Activated CD8-positive, alpha-beta memory T cell treated with anti-CD3 and anti-CD28 coated beads for 24 hours (primary cell): ENCODE results near the gene USP10.

Source experiments
- DNase-seq: peaks from one replicate; pipeline ENCODE4 v3.0.0-alpha.2; 2020

The USP10 gene

GRCh38 chr16:84810518-84811273 lies 110.9 kb downstream of the USP10 start:
- no peak for DNase-seq

- no peak for DNase-seq
Measured at GRCh38 chr16:84811529-84811928, 111.7 kb downstream of the USP10 start.

DNA sequence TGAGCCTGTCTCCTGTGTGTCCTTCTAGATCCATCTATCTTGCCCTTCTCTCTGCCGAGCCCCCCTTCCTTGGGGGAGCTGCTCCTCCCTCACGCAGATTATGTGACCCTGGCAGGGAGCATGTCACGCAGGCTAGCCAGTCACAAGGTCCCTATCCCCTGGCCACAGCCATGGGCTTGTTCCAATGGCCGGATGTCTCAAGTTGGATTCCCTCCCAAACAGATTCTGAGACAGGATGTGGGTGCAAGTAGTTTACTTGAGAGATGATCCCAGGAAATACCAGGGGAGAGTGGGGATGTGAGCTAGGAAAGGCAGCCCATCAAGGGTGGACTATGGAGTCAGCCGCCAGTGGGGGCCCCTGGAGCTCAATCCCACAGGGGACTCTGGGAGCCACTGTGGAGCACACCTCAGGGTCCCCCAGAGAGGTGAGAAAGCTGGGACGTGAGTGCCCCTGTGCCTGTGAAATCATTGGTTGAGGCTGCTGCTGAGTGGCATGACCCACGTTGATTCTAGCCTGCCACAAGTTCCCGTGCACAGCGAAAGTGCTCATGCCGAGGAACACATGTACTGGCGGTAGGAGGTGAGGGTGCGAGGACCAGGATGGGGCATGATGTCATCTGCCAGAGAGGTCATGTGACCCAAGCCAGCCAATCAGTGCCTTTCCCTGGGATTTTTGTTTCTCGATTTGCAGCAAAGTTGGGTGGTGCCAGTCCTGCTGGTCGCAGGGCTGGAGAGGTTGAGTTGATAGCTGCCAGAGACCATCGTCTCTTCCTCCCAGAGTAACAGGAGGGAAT lies 113.5 kb downstream of the USP10 start:
- DNase-seq = no peak

GRCh38 chr16:84815462-84815861 lies 115.7 kb downstream of the USP10 start:
- DNase-seq = no peak

DNA sequence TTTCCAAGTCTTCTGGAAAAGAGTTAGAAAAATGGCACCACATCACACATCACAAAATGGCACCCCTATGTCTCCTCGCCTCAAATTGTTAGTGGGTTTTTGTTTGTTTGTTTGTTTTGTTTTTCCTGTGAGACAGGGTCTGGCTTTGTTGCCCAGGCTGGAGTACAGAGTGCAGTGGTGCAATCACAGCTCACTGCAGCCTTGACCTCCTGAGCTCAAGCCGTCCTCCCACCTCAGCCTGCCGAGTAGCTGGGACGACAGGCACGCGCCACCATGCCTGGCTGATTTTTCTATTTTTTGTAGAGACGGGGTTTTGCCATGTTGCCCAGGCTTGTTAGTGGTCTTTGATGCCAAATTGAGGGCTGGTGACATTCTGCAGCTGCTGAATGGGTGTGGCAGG lies 116.2 kb downstream of the USP10 start:
- no peak for DNase-seq

DNA sequence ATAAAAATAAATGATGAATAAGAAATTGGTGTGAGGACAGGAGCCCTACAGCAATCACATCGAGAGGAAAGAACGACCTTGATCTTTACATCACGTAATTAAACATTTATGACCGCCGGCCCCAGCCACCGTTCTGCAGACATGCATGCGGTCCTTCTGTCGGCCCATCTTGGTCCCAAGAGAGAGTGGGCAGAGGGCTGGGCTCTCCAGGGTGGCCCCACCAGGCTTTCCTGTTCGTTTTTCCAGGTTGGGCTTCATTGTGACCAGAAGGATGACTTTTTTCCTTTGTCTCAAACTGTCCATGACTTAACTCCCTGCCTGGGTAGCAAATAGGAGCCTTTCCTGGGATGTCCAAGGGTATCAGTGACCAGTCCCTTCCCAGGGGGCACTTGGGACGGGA lies 116.7 kb downstream of the USP10 start:
- DNase-seq = no peak

DNA sequence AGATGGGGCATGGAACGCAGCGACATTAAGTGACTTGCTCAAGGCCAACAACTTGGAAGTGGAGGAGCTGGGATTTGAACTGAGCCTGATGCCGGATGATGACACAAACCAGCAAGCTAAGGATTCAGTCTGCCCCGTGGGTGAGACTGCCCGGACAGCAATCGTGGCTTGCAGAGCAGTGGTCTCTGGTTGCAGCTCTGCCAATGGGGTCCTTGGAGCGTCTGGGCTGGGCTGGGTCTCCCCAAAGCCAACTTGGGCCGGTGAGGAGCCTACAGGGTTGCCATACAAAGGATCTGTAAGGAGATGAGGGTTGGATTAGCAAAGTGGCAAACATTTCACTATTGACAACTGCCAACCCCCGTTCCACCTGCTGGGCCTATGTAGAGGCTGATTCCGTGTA lies 117.4 kb downstream of the USP10 start:
- DNase-seq = no peak

DNA sequence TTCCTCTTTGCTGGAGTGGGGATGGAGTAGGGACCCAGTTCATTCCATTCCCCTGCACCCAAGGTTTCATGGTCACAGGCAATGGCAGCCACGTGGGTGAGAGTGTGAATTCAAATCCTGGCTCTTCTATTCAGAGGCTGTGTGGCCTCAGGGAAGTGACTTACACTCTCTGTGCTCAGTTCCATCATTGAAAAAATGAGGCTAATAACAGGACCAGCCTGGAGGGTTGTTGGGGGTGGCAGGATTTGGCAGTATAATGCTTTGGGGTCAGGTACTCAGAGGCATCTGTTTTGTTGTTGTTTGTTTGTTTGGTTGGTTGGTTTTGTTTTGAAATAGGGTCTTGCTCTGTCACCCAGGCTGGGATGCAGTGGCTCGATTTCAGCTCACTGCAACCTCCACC lies 117.8 kb downstream of the USP10 start:
- DNase-seq = no peak

DNA sequence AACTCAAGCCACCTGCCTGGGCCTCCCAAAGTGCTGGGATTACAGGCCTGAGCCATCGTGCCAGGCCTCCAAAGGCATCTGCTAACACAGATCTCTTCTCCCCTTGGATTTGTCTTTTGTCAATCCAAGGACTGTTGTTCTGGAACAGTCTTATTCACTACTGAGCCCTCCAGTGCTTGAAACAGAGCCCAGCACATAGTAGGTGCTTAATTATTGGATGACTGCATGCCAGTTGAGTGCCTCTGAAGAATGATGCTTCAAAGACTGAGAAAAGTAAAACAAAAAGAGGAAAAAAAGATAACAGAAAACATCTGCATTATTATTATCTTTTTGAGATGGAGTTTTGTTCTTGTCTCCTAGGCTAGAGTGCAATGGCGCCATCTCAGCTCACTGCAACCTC lies 118.3 kb downstream of the USP10 start:
- DNase-seq = no peak

- DNase-seq = no peak
Measured at GRCh38 chr16:84818989-84819643, 119.3 kb downstream of the USP10 start.

DNA sequence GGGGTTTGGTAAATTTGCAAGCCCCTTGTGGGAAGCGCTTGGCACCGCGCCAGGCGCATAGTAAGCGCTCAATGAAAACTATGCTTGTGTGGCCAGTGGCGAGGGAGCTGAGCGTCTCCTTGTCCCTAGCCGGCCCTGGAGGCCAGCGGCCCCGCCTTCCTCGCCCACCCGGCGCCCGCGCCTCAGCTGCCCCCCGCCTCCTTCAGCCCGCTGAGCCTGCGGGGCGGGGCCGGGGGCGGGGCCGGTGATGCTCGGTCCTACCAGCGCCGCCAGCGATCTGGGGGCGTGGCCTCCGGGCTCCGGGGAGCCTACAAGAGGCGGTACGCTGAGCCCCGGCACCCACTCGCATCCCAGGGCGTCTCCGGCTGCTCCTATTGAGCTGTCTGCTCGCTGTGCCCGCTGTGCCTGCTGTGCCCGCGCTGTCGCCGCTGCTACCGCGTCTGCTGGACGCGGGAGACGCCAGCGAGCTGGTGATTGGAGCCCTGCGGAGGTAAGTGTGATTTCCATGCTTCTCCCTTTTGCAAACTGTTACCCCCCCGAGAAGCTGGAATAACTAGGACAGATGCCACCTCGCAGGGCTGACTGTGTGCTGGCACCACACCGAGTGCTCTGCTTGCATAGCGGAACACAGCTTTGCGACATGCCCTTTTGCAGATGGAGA lies 120.0 kb downstream of the USP10 start, which contains the start of gene CRISPLD2:
CRISPLD2 (plus strand) TSS at position 342 of the 661 bp plus-strand sequence. CDS start 18,511 bp downstream, outside the sequence.
- DNase-seq = peak; percentile 92

- DNase-seq = no peak
Measured at GRCh38 chr16:84820305-84820684, 120.5 kb downstream of the USP10 start.

DNA sequence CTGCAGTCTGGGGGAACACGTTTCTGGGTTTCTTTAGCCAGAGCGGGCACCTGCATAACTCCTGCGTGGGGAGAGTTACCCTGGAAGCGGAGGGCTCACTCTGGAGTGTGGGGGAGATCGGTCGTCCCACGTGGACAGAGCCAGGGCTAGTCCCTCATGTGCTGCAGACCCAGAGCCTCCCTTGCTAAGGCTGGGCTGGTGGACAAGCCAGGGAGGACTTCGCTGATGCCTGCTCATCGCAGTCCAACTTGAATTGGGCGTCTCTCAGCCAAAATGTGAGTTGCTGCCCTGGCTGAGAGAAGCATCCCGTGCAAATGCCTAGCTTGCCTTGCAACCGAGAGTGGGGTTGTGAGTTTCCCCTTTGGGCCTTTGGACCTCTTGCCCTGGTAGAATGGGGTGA lies 121.0 kb downstream of the USP10 start:
- DNase-seq = no peak

DNA sequence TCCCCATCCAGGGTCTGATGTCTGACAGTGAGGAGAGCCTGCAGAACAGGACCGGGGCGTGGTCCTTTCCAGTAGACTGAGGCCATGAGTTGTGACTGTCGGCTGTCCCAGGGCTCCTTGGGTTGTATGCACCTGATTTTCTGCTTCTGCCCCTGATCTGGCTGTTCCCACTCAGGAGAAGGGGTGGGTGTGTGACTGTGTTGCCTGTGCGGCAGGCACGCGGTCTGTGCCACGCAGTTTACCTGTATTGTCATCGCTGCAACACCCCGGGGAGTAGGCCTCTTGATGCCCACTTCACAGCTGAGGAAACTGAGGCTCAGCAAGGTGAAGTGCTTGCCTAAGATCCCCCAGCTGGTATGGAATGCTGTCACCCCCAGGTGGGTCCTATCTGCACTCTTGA lies 121.4 kb downstream of the USP10 start:
- DNase-seq = no peak

GRCh38 chr16:84821728-84822689 lies 122.2 kb downstream of the USP10 start:
- DNase-seq = no peak

- no peak for DNase-seq
Measured at GRCh38 chr16:84822990-84823389, 123.2 kb downstream of the USP10 start.

- no peak for DNase-seq
Measured at GRCh38 chr16:84823484-84823883, 123.7 kb downstream of the USP10 start.

DNA sequence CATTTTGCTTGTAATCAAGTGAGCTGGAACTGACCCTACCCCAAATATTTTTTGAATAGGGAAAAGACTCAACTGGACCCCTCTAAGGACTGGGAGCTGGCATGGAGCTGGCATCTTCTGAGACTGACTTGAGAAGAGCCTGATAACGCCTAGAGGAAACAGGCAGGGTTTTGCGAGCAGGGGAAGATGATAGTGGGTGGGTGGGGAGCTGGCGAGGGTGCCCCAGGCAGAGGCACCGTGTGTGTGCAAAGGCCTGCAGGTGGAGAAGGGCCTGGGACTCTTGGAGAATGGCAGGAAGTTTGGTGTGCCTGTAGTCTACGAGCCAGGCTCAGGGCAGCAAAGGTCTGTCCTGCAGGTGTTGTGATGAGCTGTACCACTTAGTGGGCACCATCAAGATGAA lies 124.1 kb downstream of the USP10 start:
- no peak for DNase-seq

DNA sequence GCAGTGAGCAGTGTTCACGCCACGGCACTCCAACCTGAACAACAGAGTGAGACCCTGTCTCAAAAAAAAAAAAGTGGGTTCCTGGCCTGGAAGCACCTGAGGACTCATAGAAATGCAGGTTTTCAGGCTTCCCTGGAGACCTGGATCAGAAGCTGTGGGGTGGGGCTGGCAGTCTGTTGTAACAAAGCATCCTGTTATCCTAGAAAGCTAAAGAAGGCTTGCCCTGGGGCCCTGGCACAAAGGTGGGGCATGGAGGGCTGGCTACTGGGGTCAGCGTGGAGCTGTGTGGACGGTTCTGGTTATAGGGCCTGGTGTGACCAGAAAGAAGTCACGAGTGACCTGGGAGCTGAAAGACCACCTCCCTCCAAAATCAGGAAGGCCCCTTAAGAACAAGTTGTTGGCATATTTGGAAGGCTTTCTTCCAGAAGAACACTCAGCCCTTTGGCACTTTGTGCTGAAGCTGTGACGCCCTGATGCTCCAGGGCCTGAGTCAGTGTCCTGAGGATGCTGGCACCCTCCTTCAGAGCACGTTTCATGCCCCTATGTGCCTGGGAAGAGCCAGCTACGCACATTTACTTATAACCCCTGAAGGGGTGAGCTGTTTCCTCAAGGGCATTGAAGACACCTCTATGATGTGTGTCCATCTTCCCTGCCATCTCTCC lies 126.2 kb downstream of the USP10 start:
- no peak for DNase-seq

- DNase-seq = no peak
Measured at GRCh38 chr16:84826558-84826941, 126.8 kb downstream of the USP10 start.

GRCh38 chr16:84827131-84827574 lies 127.4 kb downstream of the USP10 start:
- no peak for DNase-seq
